Measurements from ENCODE around the gene GABBR1.
A peak's percentile ranks its signal among the peaks of the same experiment; 100 is the strongest.

GABBR1 gene

DNA sequence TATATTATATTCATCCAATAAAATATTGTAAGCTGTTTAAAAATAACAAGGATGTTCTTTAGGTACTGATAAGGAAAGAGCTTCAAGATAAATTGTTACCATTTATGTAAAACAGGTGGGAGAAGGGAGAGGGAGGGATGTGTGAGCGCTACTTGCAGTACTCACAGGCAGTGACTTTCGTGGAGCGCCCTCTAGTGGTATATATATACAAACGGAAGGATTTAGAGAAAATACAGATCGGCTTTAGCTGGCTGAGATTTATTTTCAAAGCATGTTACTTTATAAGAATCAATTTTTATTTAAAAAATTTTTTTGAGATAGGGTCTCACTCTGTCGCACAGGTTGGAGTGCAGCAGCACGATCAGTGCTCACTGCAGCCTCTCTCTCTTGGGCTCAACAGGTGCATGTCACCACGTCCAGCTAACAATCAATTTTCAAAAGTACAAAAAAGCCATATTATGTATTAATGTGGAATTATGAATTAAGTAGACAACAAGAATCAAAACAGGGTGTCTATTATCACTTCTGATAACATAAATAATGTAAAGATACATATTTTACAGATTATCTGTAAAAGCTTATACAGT, 20.6 kb upstream of the GABBR1 start:
- DNase-seq (ENCODE audit: low read depth, low spot score): peak; percentile 20

DNA sequence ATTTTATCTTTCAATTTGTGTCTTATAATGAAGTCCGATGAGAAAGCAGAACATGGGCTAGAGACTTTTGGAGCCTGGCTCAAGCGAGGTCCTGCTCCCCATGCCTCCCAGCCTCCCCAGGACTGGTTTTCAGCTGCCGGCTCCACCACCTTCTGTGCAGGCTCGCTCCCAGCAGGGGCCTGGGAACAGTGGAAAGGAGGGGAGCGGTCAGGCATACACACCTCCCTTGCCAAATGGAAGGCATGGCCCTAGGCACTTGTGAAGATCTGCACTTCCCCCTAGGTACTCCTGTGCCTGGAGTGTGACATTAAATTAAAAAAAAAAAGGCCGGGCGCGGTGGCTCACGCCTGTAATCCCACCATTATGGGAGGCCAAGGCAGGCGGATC, 19.2 kb upstream of the GABBR1 start:
- DNase-seq (ENCODE audit: low read depth, low spot score): no peak

DNA sequence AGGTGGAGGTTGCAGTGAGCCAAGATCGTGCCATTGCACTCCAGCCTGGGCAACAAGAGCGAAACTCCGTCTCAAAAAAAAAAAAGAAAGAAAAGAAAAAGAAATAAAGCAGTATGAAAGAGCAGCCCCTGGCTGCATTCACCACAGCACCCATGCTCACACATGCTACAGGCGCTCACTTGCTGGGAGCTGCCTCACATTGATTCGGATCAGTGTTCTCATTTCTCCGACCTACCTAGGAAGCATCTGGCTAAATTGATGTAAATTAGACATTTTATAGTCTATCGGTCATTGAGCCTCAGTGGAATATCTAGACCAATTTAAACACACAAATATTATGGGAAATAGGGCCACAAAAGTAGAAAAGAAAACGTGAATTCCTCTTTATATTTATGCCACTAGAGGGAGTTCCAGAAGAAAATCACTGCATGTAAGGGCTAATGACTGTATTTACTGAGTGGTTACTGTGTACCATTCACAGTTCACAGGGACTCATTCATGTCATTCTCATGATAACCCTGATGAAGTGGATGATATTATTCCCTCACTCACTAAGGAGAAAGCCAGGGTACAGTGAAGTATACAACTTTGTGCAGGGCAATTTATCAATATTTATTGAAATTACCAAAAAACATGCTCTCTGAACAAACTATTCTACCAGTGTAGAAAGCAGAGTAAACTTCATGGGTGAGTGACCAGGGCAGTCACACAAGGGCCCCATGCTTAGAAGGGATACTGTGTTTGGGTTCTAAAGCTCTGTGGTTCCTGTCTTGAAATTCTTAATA, 18.6 kb upstream of the GABBR1 start:
- DNase-seq (ENCODE audit: low read depth, low spot score): no peak

DNA sequence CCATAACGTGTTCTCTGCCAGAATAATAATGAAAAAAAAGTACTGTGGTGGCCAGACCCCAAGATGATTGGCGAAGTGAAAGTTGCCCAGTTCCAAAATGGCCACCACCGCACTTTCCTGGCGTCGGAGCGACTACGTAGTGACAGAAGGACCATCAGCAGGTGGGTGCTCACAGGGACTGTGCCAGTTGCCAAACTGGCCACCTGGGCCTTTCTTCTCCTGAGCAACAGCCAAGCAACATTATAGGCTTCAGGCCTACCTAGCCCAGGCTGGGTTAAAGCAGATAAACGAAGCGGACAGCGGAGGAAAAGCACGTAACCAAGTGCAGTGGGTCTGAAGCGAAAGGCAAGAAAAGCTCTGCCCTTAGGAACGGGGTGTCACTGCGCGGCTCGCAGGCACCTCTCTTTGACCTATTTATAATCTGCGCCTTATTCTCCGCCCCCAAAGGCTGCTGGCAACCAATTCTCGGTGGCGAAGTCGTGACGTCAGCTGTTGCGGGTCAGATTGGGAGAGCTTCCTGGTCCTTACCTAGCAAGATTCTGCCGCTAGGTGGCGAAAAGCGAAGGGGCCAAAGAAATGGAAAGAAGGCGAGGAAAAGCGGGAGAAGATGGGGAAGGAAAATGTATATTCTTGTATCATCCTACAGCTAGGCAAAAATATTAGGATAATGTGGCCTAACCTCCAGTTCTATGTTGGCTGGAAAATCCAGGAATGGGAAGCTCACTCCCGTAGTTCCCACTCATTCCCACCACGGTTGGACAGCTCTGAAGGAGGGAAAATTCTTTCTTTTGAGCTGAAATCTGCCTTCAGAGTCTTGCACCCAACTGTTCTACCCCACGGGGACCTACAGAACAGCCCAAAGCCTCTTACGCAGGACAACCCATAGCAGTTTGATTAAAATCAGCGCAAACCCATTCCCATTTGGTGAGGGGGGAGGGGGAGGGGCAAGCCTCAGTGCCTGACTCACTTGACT, 17.0 kb upstream of the GABBR1 start:
- DNase-seq (ENCODE audit: low read depth, low spot score): peak; percentile 95

DNA sequence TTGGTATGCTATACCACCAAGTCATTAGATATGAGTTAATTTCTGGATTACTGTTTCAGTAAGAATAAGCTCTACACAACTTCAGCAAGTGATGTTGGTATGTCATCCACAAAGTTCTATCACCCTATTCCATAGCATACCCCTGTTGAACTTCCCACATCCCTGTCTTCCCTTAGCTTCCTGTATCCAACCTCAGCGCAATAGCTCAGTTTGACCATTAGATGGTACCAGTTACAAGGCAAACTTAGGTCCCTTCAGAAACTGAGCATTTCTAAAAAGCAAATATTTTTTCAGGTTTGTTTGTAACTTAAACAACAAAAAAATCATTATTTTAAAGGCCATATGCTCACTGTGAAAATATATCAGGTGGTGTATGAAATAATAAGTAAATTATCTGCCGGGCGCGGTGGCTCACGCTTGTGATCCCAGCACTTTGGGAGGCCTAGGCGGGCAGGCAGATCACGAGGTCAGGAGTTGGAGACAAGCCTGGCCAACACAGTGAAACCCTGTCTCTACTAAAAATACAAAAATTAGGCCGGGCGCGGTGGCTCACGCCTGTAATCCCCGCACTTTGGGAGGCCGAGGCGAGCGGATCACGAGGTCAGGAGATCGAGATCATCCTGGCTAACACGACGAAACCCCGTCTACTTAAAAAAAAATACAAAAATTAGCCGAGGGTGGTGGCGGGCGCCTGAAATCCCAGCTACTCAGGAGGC, 15.1 kb upstream of the GABBR1 start:
- DNase-seq (ENCODE audit: low read depth, low spot score): no peak

DNA sequence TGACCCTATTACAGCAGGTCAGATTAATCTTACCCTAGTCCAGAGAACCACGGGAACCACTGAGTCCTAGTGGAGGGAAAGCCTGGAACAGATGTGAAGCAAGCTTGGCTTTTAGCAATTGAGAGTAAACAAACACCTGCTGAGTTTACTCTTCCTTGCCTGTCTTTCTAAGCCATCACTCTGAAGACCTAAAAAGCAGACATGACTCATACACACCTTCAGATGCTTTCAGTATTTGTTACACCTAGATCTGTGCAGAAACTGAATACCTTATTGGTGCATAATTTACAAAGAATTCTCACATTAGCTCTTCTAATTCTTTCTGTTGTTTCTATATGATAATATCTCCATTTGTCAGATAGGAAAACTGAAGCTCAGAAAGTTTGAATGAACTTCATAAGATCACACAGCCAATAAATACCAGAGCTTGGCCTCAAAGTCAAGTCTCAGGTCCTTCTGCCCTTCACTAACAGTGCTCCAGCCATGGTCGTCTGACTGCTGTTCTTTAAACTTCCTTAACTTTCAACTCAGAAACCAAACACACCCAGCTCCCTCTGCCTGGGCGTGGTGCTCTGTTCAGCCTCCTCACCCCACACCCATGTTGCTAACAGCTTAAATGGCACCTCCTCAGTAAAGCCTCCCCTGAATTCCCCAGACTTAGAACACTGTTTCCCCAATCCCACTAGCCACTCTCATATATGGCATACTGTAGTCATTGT, 8.6 kb upstream of the GABBR1 start:
- no peak for DNase-seq (ENCODE audit: low read depth, low spot score)

DNA sequence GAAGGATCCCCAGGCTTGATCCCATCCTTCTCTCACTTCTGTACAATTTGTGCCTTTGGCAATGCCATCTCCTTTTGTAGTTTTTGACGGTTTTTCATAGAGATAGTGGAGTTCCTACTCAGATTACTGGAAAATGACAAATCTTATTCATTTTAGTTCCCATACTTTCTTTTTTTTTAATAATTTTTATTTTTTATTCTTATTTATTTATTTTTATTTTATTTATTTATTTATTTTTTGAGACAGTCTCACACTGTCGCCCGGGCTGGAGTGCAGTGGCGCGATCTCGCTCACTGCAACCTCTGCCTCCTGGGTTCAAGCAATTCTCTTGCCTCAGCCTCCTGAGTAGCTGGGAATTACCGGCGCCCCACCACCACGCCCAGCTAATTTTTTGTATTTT, 4.3 kb upstream of the GABBR1 start:
- no peak for DNase-seq (ENCODE audit: low read depth, low spot score)

DNA sequence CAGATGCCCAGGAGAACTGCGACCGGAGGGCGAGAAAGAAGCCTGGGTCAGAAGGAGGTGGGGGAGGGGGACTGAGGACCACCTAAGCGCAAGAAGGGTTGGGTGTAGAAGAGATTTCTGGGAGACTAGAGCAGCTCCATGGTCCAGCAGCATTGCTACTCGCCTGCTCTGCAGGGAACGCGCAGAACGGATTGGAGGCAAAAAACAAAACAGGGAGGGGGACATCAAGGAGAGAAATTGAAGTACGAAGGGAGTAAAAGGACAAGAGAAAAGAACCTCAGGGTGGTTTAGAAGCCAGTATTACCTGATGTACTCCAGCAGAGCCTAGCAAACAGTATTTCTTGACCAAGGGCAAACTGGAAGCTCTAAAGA, 537 bp upstream of the GABBR1 start:
- DNase-seq (ENCODE audit: low read depth, low spot score): no peak

DNA sequence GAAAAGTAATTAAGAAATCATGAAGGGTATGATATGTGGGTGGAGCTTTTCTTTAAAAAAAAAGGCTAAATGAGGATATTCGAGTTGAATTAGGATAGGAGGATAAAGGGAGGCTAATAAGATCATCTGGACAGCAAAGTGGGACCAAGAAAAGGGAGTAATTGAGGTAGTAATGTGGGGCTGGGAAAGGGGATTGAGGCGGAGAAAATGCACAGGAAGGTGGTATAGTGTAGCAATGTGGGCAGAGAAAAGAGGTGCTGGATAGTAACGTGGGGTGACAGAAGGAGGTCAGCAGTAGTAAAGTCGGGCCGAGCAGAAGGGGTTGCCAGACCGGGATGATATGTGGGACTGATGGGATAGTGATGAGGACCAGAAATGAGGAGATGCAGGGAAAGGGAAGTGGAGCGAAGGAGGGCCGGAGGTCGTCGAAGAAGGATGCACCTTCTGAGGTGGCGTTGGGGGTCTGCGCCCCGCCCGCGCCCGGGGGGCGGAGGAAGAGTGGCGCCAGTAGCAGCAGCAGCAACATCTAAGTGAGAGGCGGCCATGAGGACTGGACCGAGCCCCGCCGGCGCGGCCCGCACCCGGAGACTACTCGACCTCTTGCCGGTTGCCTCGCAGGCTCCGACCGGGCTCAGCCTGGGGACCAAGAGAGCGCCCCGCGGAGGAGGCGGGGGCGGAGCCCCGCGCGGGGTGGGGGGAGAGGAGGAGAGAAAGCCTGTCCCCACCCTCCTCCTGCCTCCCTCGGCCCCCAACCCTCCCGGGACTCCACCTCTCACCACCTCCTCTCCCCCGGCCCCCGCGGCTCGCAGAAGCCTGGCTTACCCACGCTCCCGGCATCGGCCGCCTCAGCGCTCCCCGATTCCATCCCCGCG, 887 bp downstream of the GABBR1 start:
- peak; percentile 10 for DNase-seq (ENCODE audit: low read depth, low spot score)

DNA sequence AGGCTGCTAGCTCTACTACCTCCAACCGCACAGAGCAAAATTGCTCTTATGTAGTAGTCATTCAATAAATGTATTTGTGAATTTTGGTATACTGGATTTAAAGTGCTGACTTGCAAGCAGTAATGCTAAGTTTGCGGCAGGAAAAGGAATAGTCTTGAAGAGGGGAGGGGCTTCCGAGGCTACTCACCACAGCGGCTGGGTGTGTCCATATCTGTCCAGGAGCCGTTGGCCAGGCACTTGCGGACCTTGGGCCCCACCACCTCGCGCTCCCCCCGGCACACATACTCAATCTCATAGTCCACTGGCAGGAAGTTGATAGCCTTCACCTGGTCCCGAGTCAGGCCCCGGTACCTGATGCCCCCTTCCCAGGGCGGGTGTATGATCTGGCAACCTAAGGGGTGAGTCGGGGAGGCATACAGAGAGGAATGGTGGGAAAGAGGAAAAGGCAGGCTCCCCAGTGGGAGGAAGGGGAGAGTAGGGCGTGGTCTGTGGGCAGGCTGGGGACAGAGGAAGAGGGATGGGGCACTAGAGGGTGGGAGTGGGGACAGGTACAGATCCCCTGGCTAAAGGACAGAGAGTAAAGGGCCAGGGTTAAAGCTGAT, 1.7 kb downstream of the GABBR1 start:
- DNase-seq (ENCODE audit: low read depth, low spot score): no peak

DNA sequence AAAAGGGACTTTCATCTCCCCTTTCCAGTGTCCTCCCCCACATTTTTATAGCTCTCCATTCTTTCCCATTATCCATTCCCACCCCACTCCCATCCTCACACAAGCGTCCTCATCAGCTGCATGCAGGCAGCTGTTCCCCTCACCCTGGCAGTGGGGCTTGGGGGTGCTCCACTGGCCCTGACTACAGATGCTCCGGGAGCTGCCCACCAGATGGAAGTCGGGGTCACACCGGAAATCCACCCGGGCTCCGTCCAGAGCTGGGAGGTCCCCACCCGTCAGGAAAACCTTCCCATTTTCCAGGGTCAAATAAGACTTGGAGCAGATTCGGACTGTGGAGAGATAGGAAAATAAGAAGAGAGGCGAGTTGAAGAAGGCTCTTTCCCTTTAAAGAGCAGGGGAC, 2.7 kb downstream of the GABBR1 start:
- no peak for DNase-seq (ENCODE audit: low read depth, low spot score)

DNA sequence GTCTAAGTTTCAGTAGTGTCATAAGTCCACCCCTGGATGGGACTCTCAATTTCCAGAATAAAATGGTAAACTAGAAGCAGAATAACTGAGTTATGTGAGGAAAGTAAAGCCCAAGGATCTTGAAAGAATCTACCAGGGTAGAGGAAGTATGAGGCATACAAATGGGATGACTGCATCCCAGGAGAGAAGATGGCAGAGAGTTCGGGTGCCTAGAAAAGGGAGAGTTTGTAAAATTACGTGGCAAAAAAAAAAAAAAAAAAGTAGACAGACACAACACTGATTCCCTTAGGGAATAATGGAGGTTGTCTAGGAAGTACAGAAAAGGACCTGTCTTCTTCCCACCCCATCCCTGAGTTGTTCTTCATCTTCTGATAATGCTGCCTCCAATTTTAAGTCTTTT, 3.4 kb downstream of the GABBR1 start:
- no peak for DNase-seq (ENCODE audit: low read depth, low spot score)

DNA sequence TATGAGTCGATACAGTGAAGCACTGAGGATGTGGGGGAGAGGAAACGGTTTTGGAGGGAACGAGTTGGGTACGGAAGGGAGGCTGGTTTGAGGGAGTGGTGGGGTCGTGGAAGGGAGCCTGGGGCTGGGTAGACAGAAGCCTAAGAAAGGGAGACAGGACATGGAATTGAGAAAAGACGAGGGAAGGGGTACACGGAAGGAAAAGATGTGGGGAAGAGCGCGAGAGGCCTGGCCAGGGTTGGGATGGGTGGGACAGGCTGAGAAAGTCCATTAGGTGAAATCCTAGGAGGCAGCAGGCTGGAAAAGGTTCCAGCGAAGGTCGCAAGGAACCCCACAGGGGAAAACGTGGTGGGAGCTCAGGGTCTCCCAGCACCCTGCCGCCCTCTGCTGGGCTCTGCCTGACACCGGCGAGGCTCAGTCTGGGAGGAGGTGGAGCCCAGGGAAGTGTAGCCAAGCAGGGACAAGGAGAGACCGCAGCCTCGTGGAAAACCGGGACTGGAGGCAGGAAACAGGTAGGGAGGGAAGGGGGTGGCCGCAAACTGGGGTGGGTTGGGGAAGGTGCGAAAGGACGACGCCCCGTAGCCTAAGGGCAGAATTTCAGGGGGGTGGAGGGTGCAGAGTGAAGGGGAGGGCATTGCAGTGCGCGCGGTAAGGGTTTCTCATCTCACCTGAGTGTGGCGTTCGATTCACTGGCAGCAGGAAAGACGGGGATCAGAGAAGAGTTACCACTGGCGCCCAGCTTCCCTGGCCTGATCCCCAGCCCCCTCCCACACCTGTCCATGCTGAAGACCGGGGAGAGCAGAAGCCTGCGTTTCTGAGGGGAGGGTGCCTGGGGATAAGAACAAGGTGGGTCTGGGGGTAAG, 4.3 kb downstream of the GABBR1 start:
- DNase-seq (ENCODE audit: low read depth, low spot score): peak; percentile 16

DNA sequence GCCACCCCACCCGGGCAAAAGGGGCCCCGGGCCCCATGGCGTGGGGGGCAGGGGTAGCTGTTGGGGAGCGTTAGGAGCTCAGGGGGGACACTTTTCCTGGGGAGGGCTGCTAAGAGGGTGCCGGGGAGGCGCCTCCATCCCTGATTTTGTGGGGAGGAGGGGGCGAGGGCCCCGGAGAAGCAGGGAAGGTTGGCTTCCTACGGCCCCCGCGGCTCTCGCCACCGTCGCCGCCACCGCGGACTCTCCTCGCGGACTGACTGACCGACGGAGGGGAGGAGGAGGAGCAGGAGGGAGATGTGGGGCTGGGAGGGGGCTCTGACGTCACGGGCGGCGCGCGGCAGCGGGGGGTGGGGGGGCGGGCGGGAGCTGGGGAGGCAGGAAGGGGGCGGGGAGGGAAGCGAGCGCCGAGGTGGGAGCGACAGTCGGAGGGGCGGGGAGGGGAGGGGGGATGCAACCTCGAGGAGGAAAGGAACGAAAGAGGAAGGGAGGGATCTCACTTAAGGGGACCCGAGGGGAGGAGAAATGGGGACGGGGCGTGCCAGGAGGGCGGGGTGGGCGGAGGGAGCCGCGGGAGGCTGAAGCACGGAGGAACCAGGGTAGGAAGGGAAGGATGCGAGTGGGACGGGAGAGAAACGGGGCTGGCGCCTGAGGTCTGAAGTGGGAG, 5.1 kb downstream of the GABBR1 start:
- peak; percentile 6 for DNase-seq (ENCODE audit: low read depth, low spot score)

DNA sequence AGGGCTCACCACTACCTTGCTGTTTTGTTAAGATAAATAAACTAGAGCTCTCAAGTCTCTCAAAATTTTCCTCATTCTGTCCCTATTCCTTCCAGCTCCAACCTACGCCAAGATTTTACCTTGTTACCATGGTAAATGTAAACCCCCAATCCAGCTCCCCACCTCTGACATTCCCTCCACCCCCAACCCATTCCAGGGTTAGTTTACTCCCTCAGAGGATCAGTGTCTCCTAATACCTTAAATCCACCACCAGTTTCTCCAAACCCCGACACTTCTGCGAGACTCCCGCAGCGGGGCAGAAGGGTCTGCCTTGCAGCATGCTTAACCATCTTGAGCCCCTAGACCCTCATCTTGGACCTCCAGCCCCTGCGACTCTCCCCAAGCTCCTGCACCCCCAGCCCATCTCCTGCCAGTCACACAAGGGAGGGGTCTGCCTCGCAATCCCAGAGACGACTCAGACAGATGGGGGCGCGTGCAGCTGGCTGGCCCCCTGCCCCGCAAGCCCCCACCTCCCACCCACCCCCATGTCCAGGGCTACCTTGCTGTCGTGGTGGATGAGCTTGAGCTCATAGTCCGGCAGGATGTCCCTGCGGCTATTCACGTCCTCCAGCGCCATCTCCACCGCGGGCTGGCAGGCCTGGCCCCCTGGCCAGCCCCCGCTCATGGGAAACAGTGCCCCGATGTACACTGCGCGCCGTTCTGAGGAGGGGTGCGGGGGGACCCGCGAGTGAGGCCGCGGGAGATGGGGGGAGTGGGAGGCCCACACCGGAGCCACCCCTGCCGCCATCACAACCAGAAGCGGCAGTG, 5.8 kb downstream of the GABBR1 start:
- DNase-seq (ENCODE audit: low read depth, low spot score): no peak

DNA sequence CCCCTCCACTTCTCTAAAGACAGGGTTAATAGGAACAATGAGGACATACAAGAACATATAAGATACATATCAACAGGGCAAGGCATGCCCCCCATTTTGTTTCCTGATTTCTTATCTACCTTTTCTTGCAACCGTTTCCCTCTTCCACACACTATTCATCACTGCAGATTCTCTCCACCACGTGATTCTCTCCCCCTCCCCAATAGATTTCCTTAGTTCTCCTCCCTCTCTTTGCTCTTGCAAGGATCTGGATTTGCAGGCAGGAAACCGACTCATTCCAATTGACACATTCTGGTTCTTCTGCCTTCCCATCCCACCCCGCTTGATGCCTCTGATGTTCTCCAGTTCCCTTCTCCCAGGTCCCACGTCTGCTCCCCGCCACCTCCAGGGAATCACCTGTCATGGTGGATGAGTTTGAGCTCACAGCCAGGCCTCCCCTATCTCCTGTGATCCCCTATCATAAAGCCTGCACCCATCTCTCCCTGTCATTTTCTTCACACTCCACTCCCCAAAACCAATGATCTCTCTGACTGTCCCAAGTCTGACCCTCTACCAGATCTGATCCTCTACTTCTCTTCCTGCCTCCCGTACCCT, 7.5 kb downstream of the GABBR1 start:
- no peak for DNase-seq (ENCODE audit: low read depth, low spot score)

DNA sequence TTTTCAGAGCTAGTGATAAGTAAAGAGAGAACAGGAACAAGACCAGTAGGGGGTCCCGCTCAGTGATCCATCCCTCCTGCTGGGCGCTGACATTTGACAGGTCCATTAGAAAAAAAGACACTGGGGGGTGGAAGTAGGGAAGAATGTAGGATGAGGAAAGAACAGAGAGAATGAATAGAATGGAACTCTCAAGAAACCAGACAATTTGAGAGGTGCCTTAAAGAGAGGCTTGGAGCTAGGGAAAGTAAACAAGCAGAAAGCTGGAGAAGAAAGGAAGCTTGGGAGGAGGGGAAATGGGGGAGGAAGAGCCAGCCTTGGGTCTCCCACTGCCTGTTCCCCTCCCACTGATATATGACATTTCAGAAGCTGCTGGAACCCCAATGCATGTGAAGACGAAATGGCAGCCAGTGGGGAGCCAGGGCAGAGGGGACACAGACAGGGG, 8.4 kb downstream of the GABBR1 start:
- no peak for DNase-seq (ENCODE audit: low read depth, low spot score)

All from activated CD4-positive, CD25-positive, alpha-beta regulatory T cell treated with anti-CD3 and anti-CD28 coated beads, Interleukin-2, amount 50 U/mL, for 16 hours (primary cell).